A673 (cell line): ENCODE measurements around the gene GPR158. TPM values are rescaled to one million over a fixed set of nuclear protein-coding genes. Genes with fewer than 3 reads are reported as not detected.
A peak's percentile ranks its signal among the peaks of the same experiment; 100 is the strongest.

Experiments
- BruUV-seq: library from RNA; stranded (reverse); fragments of 400-500 nt; replicated peaks from 2 replicates; lab custom pipeline; 2021; lab: Mats Ljungman, UMichigan
- CTCF ChIA-PET: fragments of 300-600 bp; sonication (Branson Sonifier 250); formaldehyde crosslinking; loops from one replicate; lab custom pipeline; 2022; ENCODE audit warnings: antibody characterized with exemption; lab: Charles Lee
- POLR2A ChIA-PET: fragments of 300-600 bp; sonication (Branson Sonifier 250); formaldehyde crosslinking; loops from one replicate; lab custom pipeline; 2022; ENCODE audit warnings: antibody characterized with exemption; ENCODE audit not compliant: low non-redundant PET; lab: Charles Lee
- DNase-seq: peaks from one replicate; pipeline ENCODE4 v3.0.0-alpha.2; 2015; ENCODE audit warnings: low spot score
- H3K27ac ChIP-seq: fragments of 200-600 bp; sonication (generic); 2 replicates; pipeline ENCODE4 v1.5.1; 2016; ENCODE audit warnings: mixed run types, low read depth, mild to moderate bottlenecking, mixed read lengths, antibody characterized with exemption, low read length; ENCODE audit not compliant: poor library complexity, severe bottlenecking
- H3K27me3 ChIP-seq: fragments of 200-600 bp; sonication (generic); replicated peaks from 2 replicates; pipeline ENCODE4 v1.6.1; 2017; ENCODE audit warnings: mixed run types, low read depth, mild to moderate bottlenecking, mixed read lengths, antibody characterized with exemption, low read length; ENCODE audit not compliant: insufficient read depth, poor library complexity
- H3K36me3 ChIP-seq: fragments of 200-600 bp; sonication (generic); 2 replicates; pipeline ENCODE4 v1.6.1; 2016; ENCODE audit warnings: mixed run types, mild to moderate bottlenecking, mixed read lengths, antibody characterized with exemption, low read length; ENCODE audit not compliant: insufficient read depth, poor library complexity, severe bottlenecking
- H3K4me1 ChIP-seq: fragments of 200-600 bp; sonication (generic); 2 replicates; pipeline ENCODE4 v1.6.1; 2017; ENCODE audit warnings: mixed run types, mild to moderate bottlenecking, mixed read lengths, antibody characterized with exemption, low read length; ENCODE audit not compliant: insufficient read depth, poor library complexity, severe bottlenecking
- H3K4me3 ChIP-seq: fragments of 200-600 bp; sonication (generic); 2 replicates; pipeline ENCODE4 v1.5.1; 2016; ENCODE audit warnings: low read depth, mixed run types, mild to moderate bottlenecking, mixed read lengths, low read length; ENCODE audit not compliant: poor library complexity, severe bottlenecking
- H3K9me3 ChIP-seq: fragments of 200-600 bp; sonication (generic); 2 replicates; pipeline ENCODE4 v1.6.1; 2016; ENCODE audit warnings: mixed run types, low read depth, mild to moderate bottlenecking, mixed read lengths, antibody characterized with exemption, low read length; ENCODE audit not compliant: poor library complexity, severe bottlenecking
- CTCF ChIP-seq: fragments of 300-800, 200-600 bp; sonication (generic); conservative IDR thresholded peaks from 2 replicates; pipeline ENCODE4 v1.5.1; 2017; ENCODE audit warnings: low read depth, mild to moderate bottlenecking, antibody characterized with exemption, low read length, moderate library complexity, mixed read lengths
- EZH2 ChIP-seq: fragments of 200-600 bp; sonication (generic); IDR thresholded peaks from 2 replicates; pipeline ENCODE4 v1.6.1; 2017; ENCODE audit warnings: borderline replicate concordance, low read depth, mild to moderate bottlenecking, mixed read lengths, antibody characterized with exemption, low read length; ENCODE audit not compliant: poor library complexity, severe bottlenecking
- intact Hi-C: fragments of 100-400 bp; cut with micrococcal nuclease; formaldehyde crosslinking; loops from one replicate; pipeline ENCODE4 v1.10.0; 2022; ENCODE audit not compliant: unreplicated experiment
- total RNA-seq: library from RNA; stranded (reverse); gene quantifications from 2 replicates; pipeline ENCODE4 v1.2.3, GENCODE V29; 2021

The GPR158 gene
- total RNA-seq, 1 experiment from 2014 or later: not detected

GRCh38 chr10:25604591-25604990, 429.8 kb downstream of the GPR158 start:
- Histone ChIP-seq H3K9me3 (no peaks in the 10 kb centered on the region), H3K36me3 (no peaks in the 10 kb centered on the region), H3K27ac (no peak overlapping the region), H3K27me3 (peaks cover 16% of the 10 kb centered on the region), H3K4me1 (no peaks in the 10 kb centered on the region), H3K4me3 (no peak overlapping the region)
- ChIA-PET POLR2A (no interaction called here), CTCF (no interaction called here)
- no peak for DNase-seq
- no peak for TF ChIP-seq CTCF
- no peak for TF ChIP-seq EZH2
- BruUV-seq: no TSS peak
- intact Hi-C loops: no loop called here

GRCh38 chr10:25614652-25615051, 439.9 kb downstream of the GPR158 start:
- Histone ChIP-seq H3K27ac (no peak overlapping the region), H3K9me3 (no peaks in the 10 kb centered on the region), H3K27me3 (no peaks in the 10 kb centered on the region), H3K4me3 (no peak overlapping the region), H3K4me1 (peaks cover 2% of the 10 kb centered on the region), H3K36me3 (no peaks in the 10 kb centered on the region)
- intact Hi-C loops: no loop called here
- DNase-seq: peak; percentile 21
- ChIA-PET POLR2A (no interaction called here), CTCF (no interaction called here)
- no peak for TF ChIP-seq EZH2
- no peak for TF ChIP-seq CTCF
- no TSS peak for BruUV-seq

DNA sequence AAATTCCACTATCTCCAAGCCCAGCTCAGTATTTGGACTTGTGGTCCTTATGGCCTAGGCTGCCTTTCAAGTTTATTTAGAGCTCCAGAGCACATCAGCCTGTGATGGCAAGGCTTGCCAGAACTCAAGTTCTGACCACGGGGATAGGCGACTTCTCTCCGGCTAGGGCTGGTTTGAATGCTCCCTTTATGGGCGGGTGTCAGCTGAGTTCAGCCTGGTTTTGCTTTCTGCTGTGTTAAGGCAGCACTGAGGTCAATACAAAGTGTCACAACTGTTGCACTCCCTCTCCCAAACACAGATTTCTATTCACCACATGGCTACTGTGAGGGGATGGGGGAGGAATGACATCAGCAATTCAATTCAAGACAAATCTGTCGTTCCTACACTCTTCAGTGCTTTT, 441.1 kb downstream of the GPR158 start:
- no TSS peak for BruUV-seq
- DNase-seq: no peak
- Histone ChIP-seq H3K4me1 (peaks cover 2% of the 10 kb centered on the region), H3K27ac (no peak overlapping the region), H3K36me3 (no peaks in the 10 kb centered on the region), H3K27me3 (no peaks in the 10 kb centered on the region), H3K9me3 (no peaks in the 10 kb centered on the region), H3K4me3 (no peak overlapping the region)
- intact Hi-C loops: no loop called here
- no peak for TF ChIP-seq CTCF
- no peak for TF ChIP-seq EZH2
- ChIA-PET CTCF (no interaction called here), POLR2A (no interaction called here)
